Esophagus squamous epithelium (tissue), 5 donors: ENCODE measurements around the gene CLEC14A. TPM values are rescaled to one million over a fixed set of nuclear protein-coding genes. Genes with fewer than 3 reads are reported as not detected.
A peak's percentile ranks its signal among the peaks of the same experiment; 100 is the strongest.

Experiments
- DNase-seq: peaks from one replicate; lab custom pipeline; 2025; lab: John Stamatoyannopoulos, UW
- H3K27ac ChIP-seq, 4 donors: fragments of 200-600 bp; sonication (generic); one replicate each; pipeline ENCODE4 v1.5.1; 2016 to 2019; ENCODE audit warnings: mild to moderate bottlenecking in 1 of 4
- H3K27me3 ChIP-seq, 4 donors: fragments of 200-600 bp; sonication (generic); 1 replicate in 3 of 4; 2 replicates in 1 of 4; pipeline versions ENCODE4 v1.5.1 to v1.6.0; 2017 to 2021; ENCODE audit warnings: antibody characterized with exemption in 1 of 4
- H3K36me3 ChIP-seq, 3 donors: fragments of 200-600 bp; sonication (generic); one replicate each; pipeline ENCODE4 v1.5.1; 2016 to 2019
- H3K4me1 ChIP-seq, 3 donors: fragments of 200-600 bp; sonication (generic); one replicate each; pipeline ENCODE4 v1.5.1; 2017 to 2019
- H3K4me3 ChIP-seq, 4 donors: fragments of 200-600 bp; sonication (generic); 1 replicate in 3 of 4; 2 replicates in 1 of 4; pipeline ENCODE4 v1.5.1; 2016 to 2019; ENCODE audit warnings: mild to moderate bottlenecking in 2 of 4, moderate library complexity in 1 of 4
- H3K9me3 ChIP-seq, 3 donors: fragments of 200-600 bp; sonication (generic); one replicate each; pipeline ENCODE4 v1.5.1; 2016 to 2019
- POLR2A ChIP-seq, 4 donors: fragments of 450-650 bp; IDR thresholded peaks; one replicate each; pipeline ENCODE4 v1.6.1; 2017; ENCODE audit warnings: antibody characterized with exemption in 4 of 4, mild to moderate bottlenecking in 4 of 4, moderate library complexity in 3 of 4
- WGBS, 2 donors: methylation state at CpG; one replicate each; pipeline ENCODE4 v1.1.5; 2018; 5-methylcytosine and 5-hydroxymethylcytosine counted together
- intact Hi-C: fragments of 100-400 bp; cut with DNase I; formaldehyde crosslinking; loops from one replicate; pipeline ENCODE4 v1.15.0; 2022
- total RNA-seq, 4 donors: library from RNA; depleted of rRNA; stranded (reverse); fragments of >200 nt; gene quantifications; one replicate each; pipeline ENCODE4 v1.1.0, GENCODE V29; 2016
- TF ChIP-seq, protein P1 (sequence below), 6 experiments: fragments of 450-650 bp in 4 of 6; fragments of 200-600 bp in 2 of 6; sonication (generic) in 2 of 6; IDR thresholded peaks; one replicate each; pipeline ENCODE4 v1.5.1; 2016 to 2019; ENCODE audit warnings: antibody characterized with exemption in 6 of 6, mild to moderate bottlenecking in 4 of 6, moderate library complexity in 4 of 6
- donor health status: DM: yes; HTN: yes; CAD: no.

Gene CLEC14A
- total RNA-seq, 4 donors from 2014 or later: 5.4 to 18.5 (median 9.3) TPM

GRCh38 chr14:38291681-38292467, 36.0 kb upstream of the CLEC14A start:
- Histone ChIP-seq H3K4me3 (no peak overlapping the region), H3K27ac (peak overlapping the region in 1 of 4 donors; percentile 53), H3K27me3 (no peaks in the 10 kb centered on the region), H3K4me1 (peaks cover 0 to 4% (median 0%) of the 10 kb centered on the region in 3 donors), H3K9me3 (no peaks in the 10 kb centered on the region), H3K36me3 (no peaks in the 10 kb centered on the region)
- intact Hi-C loops: no loop called here
- TF ChIP-seq, protein P1, sequence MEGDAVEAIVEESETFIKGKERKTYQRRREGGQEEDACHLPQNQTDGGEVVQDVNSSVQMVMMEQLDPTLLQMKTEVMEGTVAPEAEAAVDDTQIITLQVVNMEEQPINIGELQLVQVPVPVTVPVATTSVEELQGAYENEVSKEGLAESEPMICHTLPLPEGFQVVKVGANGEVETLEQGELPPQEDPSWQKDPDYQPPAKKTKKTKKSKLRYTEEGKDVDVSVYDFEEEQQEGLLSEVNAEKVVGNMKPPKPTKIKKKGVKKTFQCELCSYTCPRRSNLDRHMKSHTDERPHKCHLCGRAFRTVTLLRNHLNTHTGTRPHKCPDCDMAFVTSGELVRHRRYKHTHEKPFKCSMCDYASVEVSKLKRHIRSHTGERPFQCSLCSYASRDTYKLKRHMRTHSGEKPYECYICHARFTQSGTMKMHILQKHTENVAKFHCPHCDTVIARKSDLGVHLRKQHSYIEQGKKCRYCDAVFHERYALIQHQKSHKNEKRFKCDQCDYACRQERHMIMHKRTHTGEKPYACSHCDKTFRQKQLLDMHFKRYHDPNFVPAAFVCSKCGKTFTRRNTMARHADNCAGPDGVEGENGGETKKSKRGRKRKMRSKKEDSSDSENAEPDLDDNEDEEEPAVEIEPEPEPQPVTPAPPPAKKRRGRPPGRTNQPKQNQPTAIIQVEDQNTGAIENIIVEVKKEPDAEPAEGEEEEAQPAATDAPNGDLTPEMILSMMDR (IDR thresholded peaks at IDR 0.05): no peak
- TF ChIP-seq POLR2A (IDR thresholded peaks at IDR 0.05): no peak
- no peak for DNase-seq

GRCh38 chr14:38290601-38291188, 34.8 kb upstream of the CLEC14A start:
- intact Hi-C loops: no loop called here
- no peak for DNase-seq
- no peaks in the 10 kb centered on the region for H3K36me3 ChIP-seq

GRCh38 chr14:38286452-38286851, 30.6 kb upstream of the CLEC14A start:
- Histone ChIP-seq H3K36me3 (no peaks in the 10 kb centered on the region), H3K27ac (no peak overlapping the region), H3K9me3 (no peaks in the 10 kb centered on the region), H3K27me3 (no peaks in the 10 kb centered on the region), H3K4me3 (no peak overlapping the region), H3K4me1 (peaks cover 0 to under 1% (median 0%) of the 10 kb centered on the region in 3 donors)
- intact Hi-C loops: no loop called here
- no peak for TF ChIP-seq POLR2A (IDR thresholded peaks at IDR 0.05)
- TF ChIP-seq, protein P1 (IDR thresholded peaks at IDR 0.05): no peak
- no peak for DNase-seq

More at GRCh38 chr14:38290601-38291188, 34.8 kb upstream of the CLEC14A start:
- Histone ChIP-seq H3K9me3 (no peaks in the 10 kb centered on the region), H3K4me3 (no peak overlapping the region), H3K4me1 (peaks cover 0 to 4% (median 0%) of the 10 kb centered on the region in 3 donors), H3K27me3 (no peaks in the 10 kb centered on the region), H3K27ac (peak overlapping the region in 2 of 4 donors; percentile 20 to 53)
- WGBS, 2 donors: 10% methylated on average over 5 of the region's 5 CpGs
- no peak for TF ChIP-seq POLR2A (IDR thresholded peaks at IDR 0.05)
- TF ChIP-seq, protein P1 (IDR thresholded peaks at IDR 0.05): no peak

- no peak for TF ChIP-seq POLR2A (IDR thresholded peaks at IDR 0.05)
- TF ChIP-seq, protein P1 (IDR thresholded peaks at IDR 0.05): no peak
- intact Hi-C loops: no loop called here
- no peak for DNase-seq
- Histone ChIP-seq H3K9me3 (no peaks in the 10 kb centered on the region), H3K27ac (no peak overlapping the region), H3K4me1 (no peaks in the 10 kb centered on the region), H3K4me3 (no peak overlapping the region), H3K36me3 (no peaks in the 10 kb centered on the region), H3K27me3 (no peaks in the 10 kb centered on the region)
- 26 to 28% methylated on average over 2 of the region's 2 CpGs for WGBS, 2 donors
These were observed 30.1 kb upstream of the CLEC14A start for GRCh38 chr14:38285962-38286361.

DNA sequence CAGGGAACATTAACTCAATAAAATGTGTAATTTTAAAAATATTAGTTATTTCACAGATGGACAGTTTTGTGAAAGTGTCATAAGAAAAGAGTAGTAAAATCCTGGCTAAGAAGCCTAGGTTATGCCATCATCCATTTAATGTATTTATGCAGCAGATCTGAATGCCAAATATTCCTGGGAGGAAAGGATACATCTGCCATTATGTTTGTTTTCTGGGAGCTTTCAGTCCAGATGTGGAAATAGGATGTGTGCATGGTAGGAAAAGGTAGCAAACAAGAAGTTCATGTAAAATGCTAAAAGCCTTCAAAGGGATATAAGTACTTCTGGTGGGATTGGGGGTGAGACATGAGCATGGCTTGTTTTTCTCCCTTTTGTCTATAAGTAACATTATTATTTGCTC, 27.0 kb upstream of the CLEC14A start:
- TF ChIP-seq, protein P1 (IDR thresholded peaks at IDR 0.05): no peak
- TF ChIP-seq POLR2A (IDR thresholded peaks at IDR 0.05): no peak
- H3K9me3 ChIP-seq: no peaks in the 10 kb centered on the region
- no peaks in the 10 kb centered on the region for H3K27me3 ChIP-seq
- H3K36me3 ChIP-seq: no peaks in the 10 kb centered on the region
- intact Hi-C loops: no loop called here
- H3K27ac ChIP-seq: no peak overlapping the region
- H3K4me3 ChIP-seq: no peak overlapping the region
- DNase-seq: no peak
- H3K4me1 ChIP-seq: no peaks in the 10 kb centered on the region
